ENCODE results near the gene UCHL1.

The UCHL1 gene

DNA sequence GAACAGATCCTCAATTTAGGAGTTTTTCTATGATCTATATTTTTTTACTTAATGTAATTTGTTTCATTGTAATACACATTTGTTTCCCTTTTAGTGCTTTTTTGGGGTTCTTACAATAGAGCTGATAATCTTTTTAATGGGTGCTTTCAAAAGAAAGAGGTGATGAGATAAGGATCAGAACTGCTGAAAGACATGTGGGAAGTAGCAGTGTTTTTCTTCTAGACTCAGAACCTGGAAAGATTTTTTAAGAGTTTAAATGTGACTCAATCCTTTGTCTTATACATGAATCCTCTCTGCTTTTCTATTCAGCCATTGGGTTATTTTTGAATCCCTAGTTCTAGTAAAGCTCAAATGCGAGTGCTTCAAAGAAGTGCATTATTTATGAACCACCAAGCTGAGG lies 25.6 kb downstream of the UCHL1 start:
- no peaks in the 10 kb centered on the region for H3K9me3 ChIP-seq (ENCODE audit: severe bottlenecking)
- H3K27me3 ChIP-seq (ENCODE audit: insufficient read depth, low read depth, severe bottlenecking): no peaks in the 10 kb centered on the region
- H3K36me3 ChIP-seq: no peaks in the 10 kb centered on the region
- no peak for DNase-seq
- TF ChIP-seq, protein P1, sequence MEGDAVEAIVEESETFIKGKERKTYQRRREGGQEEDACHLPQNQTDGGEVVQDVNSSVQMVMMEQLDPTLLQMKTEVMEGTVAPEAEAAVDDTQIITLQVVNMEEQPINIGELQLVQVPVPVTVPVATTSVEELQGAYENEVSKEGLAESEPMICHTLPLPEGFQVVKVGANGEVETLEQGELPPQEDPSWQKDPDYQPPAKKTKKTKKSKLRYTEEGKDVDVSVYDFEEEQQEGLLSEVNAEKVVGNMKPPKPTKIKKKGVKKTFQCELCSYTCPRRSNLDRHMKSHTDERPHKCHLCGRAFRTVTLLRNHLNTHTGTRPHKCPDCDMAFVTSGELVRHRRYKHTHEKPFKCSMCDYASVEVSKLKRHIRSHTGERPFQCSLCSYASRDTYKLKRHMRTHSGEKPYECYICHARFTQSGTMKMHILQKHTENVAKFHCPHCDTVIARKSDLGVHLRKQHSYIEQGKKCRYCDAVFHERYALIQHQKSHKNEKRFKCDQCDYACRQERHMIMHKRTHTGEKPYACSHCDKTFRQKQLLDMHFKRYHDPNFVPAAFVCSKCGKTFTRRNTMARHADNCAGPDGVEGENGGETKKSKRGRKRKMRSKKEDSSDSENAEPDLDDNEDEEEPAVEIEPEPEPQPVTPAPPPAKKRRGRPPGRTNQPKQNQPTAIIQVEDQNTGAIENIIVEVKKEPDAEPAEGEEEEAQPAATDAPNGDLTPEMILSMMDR (IDR thresholded peaks at IDR 0.05; ENCODE audit: low read depth, low read length): no peak
- H3K27ac ChIP-seq: no peak overlapping the region
- H3K4me3 ChIP-seq (ENCODE audit: low read depth, low read length): no peak overlapping the region

DNA sequence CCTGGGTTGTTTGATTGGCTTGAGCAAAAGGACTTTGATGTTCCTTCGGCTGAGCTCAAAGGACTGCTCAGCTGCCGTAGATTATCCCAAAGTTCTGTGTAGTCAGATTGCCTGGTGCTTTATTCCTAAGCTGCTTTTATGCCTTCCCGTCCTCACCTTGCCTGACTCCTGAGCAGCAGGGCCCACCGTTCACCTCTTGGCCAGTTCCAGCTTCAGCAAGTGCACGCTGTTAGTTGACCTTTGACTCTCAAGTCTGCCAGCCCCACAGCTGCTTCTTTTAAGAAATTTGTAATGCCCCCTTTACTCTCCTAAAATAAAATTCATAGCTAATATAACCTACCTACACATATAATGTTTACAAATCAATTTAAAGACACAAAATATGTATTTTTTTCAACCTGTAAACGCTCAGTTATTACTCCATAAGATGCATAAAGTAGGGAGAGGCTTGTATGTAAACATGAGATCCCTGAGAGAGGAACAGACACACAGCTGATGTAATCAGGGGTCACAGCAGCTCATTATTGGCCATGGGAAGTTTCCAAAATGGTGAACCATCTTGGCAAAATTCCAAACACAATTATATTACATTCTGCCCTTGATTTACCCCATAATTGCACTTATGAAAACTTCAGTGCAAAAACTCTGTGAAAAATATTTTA lies 28.6 kb downstream of the UCHL1 start:
- peak; percentile 73 for DNase-seq
- no peak overlapping the region for H3K4me3 ChIP-seq (ENCODE audit: low read depth, low read length)
- peak overlapping the region; percentile 14; the same call in 1 of the 2 replicates for H3K27ac ChIP-seq
- peaks cover 4% of the 10 kb centered on the region for H3K9me3 ChIP-seq (ENCODE audit: severe bottlenecking)
- TF ChIP-seq, protein P1 (IDR thresholded peaks at IDR 0.05; ENCODE audit: low read depth, low read length): no peak
- no peaks in the 10 kb centered on the region for H3K27me3 ChIP-seq (ENCODE audit: insufficient read depth, low read depth, severe bottlenecking)
- H3K36me3 ChIP-seq: no peaks in the 10 kb centered on the region

DNA sequence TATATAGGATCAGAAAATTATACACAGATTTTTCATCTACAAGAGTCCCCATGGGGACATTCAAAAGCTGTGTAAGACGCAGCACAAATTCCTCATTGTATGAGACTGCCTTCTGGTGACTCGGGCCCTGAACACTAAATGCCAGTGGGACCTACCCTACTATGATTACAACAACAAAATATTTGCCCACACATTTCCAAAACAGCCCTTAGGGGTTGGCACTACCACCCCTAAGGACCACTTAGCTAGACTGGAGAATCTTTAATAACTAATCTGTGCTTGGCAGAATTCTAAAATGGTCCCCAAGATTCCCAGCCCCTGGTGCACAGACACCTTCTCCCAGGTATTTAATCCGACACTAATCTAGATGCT lies 29.1 kb downstream of the UCHL1 start:
- Histone ChIP-seq H3K9me3 (ENCODE audit: severe bottlenecking) (peaks cover 4% of the 10 kb centered on the region), H3K27ac (no peak overlapping the region), H3K27me3 (ENCODE audit: insufficient read depth, low read depth, severe bottlenecking) (no peaks in the 10 kb centered on the region), H3K4me3 (ENCODE audit: low read depth, low read length) (no peak overlapping the region), H3K36me3 (no peaks in the 10 kb centered on the region)
- TF ChIP-seq, protein P1 (IDR thresholded peaks at IDR 0.05; ENCODE audit: low read depth, low read length): no peak
- no peak for DNase-seq

DNA sequence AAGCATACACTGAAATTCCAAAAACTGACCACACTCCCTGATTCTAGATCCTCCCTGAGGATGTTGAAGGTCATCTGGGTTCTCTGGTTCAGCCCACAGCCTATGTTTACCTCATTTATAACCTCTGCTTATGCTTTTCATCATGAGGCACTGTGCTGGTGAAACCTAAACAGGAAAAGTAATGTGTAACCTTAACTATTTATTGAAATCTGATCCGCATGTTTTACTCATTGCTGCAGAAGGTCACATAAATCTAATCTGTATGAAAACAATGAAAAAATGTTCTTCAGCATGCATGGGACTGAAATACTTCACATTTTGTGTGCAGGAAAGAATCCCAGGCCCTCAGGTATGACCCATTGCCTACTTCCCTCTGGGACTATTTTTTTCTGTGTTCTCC lies 30.3 kb downstream of the UCHL1 start:
- DNase-seq: no peak
- Histone ChIP-seq H3K36me3 (no peaks in the 10 kb centered on the region), H3K4me3 (ENCODE audit: low read depth, low read length) (no peak overlapping the region), H3K27ac (no peak overlapping the region), H3K9me3 (ENCODE audit: severe bottlenecking) (peaks cover 4% of the 10 kb centered on the region), H3K27me3 (ENCODE audit: insufficient read depth, low read depth, severe bottlenecking) (no peaks in the 10 kb centered on the region)
- TF ChIP-seq, protein P1 (IDR thresholded peaks at IDR 0.05; ENCODE audit: low read depth, low read length): no peak

DNA sequence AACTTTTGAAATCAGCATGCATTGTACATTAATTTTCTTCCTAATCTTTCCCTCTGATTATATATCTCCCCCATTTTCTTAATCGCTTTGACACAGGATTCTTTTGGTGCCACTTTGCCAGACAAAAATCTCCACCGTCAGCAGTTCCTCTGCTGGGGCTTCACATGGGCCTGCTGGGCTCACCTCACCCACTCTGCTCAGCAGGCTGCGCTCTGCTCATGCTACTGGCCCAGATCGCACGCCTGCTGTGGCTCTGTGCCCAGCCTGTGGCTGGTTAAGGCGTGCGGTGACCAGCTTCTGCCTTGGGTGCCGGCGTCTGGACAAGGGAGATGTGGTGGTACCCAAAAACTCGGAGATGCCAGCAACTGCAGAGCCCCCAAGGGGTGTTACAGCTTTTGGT lies 31.1 kb downstream of the UCHL1 start:
- DNase-seq: no peak
- Histone ChIP-seq H3K4me3 (ENCODE audit: low read depth, low read length) (no peak overlapping the region), H3K27ac (no peak overlapping the region), H3K9me3 (ENCODE audit: severe bottlenecking) (peaks cover 4% of the 10 kb centered on the region), H3K27me3 (ENCODE audit: insufficient read depth, low read depth, severe bottlenecking) (no peaks in the 10 kb centered on the region), H3K36me3 (no peaks in the 10 kb centered on the region)
- TF ChIP-seq, protein P1 (IDR thresholded peaks at IDR 0.05; ENCODE audit: low read depth, low read length): no peak

DNA sequence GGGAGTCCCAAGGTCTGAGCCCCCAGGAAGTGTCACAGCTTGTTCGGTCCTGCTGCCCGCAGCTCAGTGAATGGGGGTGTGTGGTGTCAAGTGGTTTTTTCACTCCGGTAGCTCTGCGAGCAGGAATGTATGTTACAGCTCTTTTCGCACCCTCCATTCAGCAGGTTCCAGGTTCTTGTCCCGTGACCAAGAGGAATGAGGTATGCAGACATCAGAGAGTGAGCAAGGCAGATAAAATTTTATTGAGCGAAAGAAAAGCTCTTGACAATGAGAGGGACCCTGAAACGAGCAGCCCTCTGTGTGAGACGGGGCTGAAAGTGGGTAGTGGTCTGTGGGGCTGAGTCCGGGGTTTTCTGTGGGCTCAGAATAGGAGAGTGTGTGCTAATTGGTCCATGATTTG lies 31.5 kb downstream of the UCHL1 start:
- H3K27ac ChIP-seq: no peak overlapping the region
- peaks cover 4% of the 10 kb centered on the region for H3K9me3 ChIP-seq (ENCODE audit: severe bottlenecking)
- H3K36me3 ChIP-seq: no peaks in the 10 kb centered on the region
- H3K27me3 ChIP-seq (ENCODE audit: insufficient read depth, low read depth, severe bottlenecking): no peaks in the 10 kb centered on the region
- TF ChIP-seq, protein P1 (IDR thresholded peaks at IDR 0.05; ENCODE audit: low read depth, low read length): no peak
- H3K4me3 ChIP-seq (ENCODE audit: low read depth, low read length): no peak overlapping the region
- no peak for DNase-seq
